Mucosa of descending colon (tissue), 3 donors: ENCODE measurements around the gene FOXP1. TPM values are rescaled to one million over a fixed set of nuclear protein-coding genes. Genes with fewer than 3 reads are reported as not detected.

Experiments used
- ATAC-seq: fragments of 200-7000 bp; cut with Tn5 transposase; one replicate; pipeline ENCODE4 v1.9.1; 2020; ENCODE audit warnings: mild to moderate bottlenecking, moderate library complexity
- DNase-seq, 3 donors: peaks; one replicate each; pipeline ENCODE4 v3.0.0-alpha.2; 2020
- H3K36me3 ChIP-seq: fragments of 200-600 bp; one replicate; pipeline ENCODE4 v1.8.0; 2021; ENCODE audit warnings: low read depth, mild to moderate bottlenecking
- H3K4me1 ChIP-seq: fragments of 200-600 bp; one replicate; pipeline ENCODE4 v1.8.0; 2021; ENCODE audit warnings: low read depth, mild to moderate bottlenecking
- H3K4me3 ChIP-seq: fragments of 200-600 bp; one replicate; pipeline ENCODE4 v1.8.0; 2021; ENCODE audit warnings: mild to moderate bottlenecking
- H3K9me3 ChIP-seq: fragments of 200-600 bp; one replicate; pipeline ENCODE4 v1.8.0; 2021; ENCODE audit warnings: mild to moderate bottlenecking
- intact Hi-C, 2 donors: fragments of 100-400 bp; cut with DNase I in 1 of 2; cut with micrococcal nuclease in 1 of 2; formaldehyde crosslinking; loops; one replicate each; pipeline versions ENCODE4 v1.11.0 to v1.11.1; 2022; cut with DNase I, micrococcal nuclease
- total RNA-seq, 3 donors: library from RNA; stranded (reverse); fragmentation: NEBNext Ultra II Directional in 2 of 3; extraction: Animal tissue kit (Norgen Biotek cat#: 25700) in 2 of 3; gene quantifications; one replicate each; pipeline versions ENCODE4 v1.2.1 to v1.2.4, GENCODE V29; 2021 to 2023
- TF ChIP-seq, protein P1 (sequence below): fragments of 200-600 bp; IDR thresholded peaks from one replicate; pipeline ENCODE4 v1.8.0; 2022; ENCODE audit warnings: antibody characterized with exemption, mild to moderate bottlenecking
- donor health status: DM: no; HTN: no; CAD: no; lungs with moderate emphysema.
- donor health status: DM: no; HTN: no; CAD: no.
- donor health status: DM: no; HTN: yes; CAD: no.

The FOXP1 gene
- total RNA-seq, 3 donors from 2014 or later: 133 to 217 (median 214) TPM

DNA sequence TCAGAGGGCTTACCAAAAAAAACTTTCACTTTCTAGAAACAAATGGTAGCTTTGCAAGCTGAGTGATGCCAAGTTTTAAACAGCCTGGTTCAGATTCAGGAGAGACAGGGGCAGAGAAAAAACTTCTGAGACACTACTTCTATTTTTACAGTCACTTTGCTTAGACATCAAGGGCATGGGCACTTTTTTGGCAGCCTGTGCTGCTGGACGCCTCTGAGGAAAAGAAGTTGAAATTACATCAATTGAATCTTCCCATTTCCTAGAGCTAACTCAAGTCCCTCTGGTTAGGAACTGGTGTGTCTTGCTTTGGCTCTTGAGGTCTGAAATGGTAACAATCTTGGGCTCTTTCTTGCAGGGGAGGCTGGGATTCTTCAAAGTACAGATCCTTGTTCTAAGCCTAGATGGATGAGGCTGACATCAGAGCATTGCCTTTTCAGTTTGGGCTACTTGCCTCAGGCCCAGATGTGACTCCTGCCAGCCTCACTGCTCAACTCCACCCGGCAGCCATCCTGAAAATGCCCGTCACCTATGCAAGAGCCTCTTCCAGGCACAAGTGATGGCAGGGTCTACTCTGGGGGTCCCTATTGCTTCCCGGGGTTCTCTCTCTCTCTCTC is 357.5 kb downstream of the FOXP1 start:
- no peak for DNase-seq
- H3K9me3 ChIP-seq: no peaks in the 10 kb centered on the region
- no peaks in the 10 kb centered on the region for H3K4me1 ChIP-seq
- no peaks in the 10 kb centered on the region for H3K36me3 ChIP-seq
- H3K4me3 ChIP-seq: no peak overlapping the region
- ATAC-seq: peak; percentile 8
- TF ChIP-seq, protein P1, sequence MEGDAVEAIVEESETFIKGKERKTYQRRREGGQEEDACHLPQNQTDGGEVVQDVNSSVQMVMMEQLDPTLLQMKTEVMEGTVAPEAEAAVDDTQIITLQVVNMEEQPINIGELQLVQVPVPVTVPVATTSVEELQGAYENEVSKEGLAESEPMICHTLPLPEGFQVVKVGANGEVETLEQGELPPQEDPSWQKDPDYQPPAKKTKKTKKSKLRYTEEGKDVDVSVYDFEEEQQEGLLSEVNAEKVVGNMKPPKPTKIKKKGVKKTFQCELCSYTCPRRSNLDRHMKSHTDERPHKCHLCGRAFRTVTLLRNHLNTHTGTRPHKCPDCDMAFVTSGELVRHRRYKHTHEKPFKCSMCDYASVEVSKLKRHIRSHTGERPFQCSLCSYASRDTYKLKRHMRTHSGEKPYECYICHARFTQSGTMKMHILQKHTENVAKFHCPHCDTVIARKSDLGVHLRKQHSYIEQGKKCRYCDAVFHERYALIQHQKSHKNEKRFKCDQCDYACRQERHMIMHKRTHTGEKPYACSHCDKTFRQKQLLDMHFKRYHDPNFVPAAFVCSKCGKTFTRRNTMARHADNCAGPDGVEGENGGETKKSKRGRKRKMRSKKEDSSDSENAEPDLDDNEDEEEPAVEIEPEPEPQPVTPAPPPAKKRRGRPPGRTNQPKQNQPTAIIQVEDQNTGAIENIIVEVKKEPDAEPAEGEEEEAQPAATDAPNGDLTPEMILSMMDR: no peak
- intact Hi-C loops: no loop called here

DNA sequence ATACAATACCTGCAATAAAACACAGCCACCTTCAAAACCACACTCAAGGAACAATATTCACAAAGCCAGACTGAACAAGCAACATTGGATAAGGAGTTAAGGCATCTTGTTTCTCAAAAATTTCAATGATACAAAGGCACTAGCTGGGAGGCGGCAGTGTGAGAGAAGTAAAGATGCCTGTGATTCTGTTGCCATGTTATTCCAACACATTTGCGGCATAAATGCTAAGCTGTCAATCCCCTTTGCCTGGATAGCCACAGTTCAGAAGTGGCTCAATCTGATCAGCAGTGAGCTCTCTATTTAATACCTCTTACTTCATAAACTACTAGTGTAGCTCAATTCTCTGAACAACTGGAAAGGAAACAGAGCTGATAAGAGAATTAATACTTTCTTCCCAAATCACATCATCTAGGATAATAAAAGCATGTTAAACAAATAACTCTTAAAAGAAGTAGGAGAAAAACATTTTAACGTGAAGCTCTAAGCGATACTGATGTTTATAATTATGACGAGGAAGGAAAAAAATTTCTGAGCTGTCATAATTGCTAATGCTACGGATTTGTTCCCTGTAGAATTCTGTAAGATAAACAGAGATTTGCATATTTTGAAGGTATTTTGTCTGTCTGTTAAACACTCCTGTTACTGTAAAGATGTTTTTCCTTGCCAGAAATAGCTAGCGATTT is 358.4 kb downstream of the FOXP1 start:
- H3K36me3 ChIP-seq: no peaks in the 10 kb centered on the region
- ATAC-seq (no peak), DNase-seq (no peak)
- TF ChIP-seq, protein P1: no peak
- H3K4me1 ChIP-seq: no peaks in the 10 kb centered on the region
- no peak overlapping the region for H3K4me3 ChIP-seq
- no peaks in the 10 kb centered on the region for H3K9me3 ChIP-seq
- intact Hi-C loops: no loop called here

DNA sequence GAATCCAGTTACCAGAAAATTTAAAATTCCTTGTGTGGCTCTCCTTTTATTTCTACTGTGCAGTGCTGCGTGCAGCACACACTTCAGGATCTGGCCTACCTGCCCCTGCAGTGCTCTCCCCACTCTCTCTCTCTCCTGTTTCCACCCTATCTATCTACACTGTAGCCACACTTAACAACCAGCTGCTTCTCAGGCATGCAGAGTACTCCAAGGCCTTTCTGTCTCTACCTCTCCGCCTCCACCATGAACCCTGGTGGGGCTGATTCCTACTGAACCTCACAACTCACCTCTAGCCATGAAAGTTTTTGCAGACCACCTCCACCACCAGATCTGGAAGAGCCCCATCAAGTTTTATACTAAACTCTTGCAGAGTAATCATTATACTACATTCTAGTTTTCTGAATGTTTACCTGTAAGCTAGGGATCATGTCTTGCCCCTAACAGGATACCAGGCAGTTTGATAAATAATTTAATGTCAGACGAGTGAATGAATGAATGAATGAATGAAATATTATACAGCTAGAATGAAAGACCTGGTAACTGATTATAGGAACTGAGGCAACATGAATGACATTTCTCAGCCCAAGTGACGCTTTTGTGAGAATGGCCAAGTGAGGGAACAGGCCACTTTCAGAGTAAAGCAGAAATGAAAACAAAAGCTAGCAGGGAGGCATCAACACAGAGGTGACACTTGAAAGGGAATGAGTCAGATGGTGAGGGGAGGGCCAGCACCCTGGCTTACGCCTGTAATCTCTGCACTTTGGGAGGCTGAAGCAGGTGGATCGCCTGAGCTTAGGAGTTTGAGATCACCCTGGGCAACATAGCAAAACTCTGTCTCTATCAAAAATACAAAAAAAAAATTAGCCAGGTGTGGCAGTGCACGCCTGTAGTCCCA is 363.5 kb downstream of the FOXP1 start:
- TF ChIP-seq, protein P1: no peak
- Histone ChIP-seq H3K9me3 (no peaks in the 10 kb centered on the region), H3K4me1 (no peaks in the 10 kb centered on the region), H3K36me3 (no peaks in the 10 kb centered on the region), H3K4me3 (no peak overlapping the region)
- DNase-seq (no peak), ATAC-seq (peak; percentile 30)
- intact Hi-C loops: no loop called here

DNA sequence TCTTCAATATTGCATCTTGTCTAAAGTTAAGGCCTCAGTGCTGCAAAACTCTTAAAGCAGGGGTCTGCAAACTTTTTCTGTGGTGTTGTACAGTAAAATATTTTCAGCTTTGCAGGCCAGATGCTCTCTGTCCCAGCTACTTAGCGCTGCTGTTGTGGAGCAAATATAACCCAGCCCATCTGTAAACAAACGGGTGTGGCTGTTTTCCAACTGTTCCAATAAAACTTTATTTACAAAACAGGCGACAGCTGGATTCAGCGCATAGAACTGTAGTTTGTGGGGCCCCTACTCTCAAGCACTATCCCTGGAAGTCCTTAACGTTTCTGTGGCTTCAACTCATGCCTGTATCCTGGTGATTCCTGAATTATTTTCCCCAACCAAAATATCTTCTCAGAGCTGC is 365.0 kb downstream of the FOXP1 start:
- intact Hi-C loops: no loop called here
- peak; percentile 55 for ATAC-seq
- TF ChIP-seq, protein P1: no peak

DNA sequence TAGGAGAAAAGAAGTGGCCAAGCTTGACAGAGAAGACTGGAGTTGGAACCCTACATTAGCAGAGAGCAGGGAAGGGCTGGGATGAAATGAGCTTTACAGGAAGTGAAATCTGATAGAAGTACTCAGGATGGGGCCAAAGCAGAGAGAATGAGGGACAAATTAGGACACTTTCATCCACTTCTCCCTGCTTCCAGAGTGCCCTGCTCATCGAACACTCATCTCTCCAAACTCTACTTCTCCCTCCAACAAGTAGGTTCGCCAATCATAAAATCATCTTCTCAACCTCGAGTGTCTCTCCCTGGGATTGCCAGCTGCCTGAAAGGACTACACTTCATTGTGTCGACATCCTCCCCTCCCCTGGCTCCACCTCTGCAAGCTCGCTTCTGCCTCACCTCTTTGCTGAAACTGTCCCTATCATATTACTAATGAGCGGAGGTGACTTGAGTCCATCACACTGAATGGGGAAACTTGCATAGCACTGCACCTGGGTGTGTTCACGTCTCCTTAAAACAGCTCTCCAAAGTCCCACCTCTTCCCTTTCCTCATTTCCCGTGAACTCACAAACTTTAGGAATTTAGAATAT is 365.8 kb downstream of the FOXP1 start:
- intact Hi-C loops: no loop called here
- Histone ChIP-seq H3K36me3 (no peaks in the 10 kb centered on the region), H3K4me3 (no peak overlapping the region), H3K4me1 (no peaks in the 10 kb centered on the region), H3K9me3 (no peaks in the 10 kb centered on the region)
- TF ChIP-seq, protein P1: no peak
- no peak for DNase-seq
- no peak for ATAC-seq

More for the DNA sequence above, 365.0 kb downstream of the FOXP1 start:
- no peak for DNase-seq
- Histone ChIP-seq H3K4me3 (no peak overlapping the region), H3K4me1 (no peaks in the 10 kb centered on the region), H3K9me3 (no peaks in the 10 kb centered on the region), H3K36me3 (no peaks in the 10 kb centered on the region)
